ENCODE data around the gene ADAMTS7.

DNA sequence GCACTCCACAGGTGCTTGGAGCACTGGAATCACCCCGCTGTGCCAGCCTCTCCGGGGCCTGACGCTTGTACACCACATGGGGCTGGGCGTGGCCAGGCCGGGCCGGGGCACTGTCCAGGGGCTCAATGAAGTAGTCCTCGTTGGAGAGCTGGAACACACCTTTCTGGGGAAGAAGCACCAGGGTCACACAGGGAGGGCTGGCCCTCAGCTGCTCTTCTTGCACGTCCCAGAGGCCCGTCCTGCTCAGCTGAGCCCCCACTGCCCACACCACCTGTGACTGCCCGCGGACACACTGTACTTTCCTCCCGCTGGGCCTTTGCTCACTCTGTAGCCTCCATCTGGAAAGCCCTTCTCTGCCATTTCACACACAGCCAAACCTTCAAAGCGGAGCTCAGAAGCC is 13.3 kb downstream of the ADAMTS7 start:
- TF ChIP-seq ZNF843 (tag by site-specific recombination; IDR thresholded peaks at IDR 0.05) (no peak), ZNF221 (tag by site-specific recombination; IDR thresholded peaks at IDR 0.05; ENCODE audit: borderline replicate concordance) (no peak), ZIC2 (tag by site-specific recombination; IDR thresholded peaks at IDR 0.05) (no peak), ZNF776 (tag by site-specific recombination; IDR thresholded peaks at IDR 0.05; ENCODE audit: borderline replicate concordance) (no peak), PRDM1 (tag by site-specific recombination; IDR thresholded peaks at IDR 0.05) (no peak), ZNF514 (tag by site-specific recombination; IDR thresholded peaks at IDR 0.05) (no peak), ZNF311 (tag by site-specific recombination; IDR thresholded peaks at IDR 0.05; ENCODE audit: borderline replicate concordance) (no peak), ZNF558 (tag by site-specific recombination; IDR thresholded peaks at IDR 0.05) (no peak)
- TF ChIP-seq, protein P1, sequence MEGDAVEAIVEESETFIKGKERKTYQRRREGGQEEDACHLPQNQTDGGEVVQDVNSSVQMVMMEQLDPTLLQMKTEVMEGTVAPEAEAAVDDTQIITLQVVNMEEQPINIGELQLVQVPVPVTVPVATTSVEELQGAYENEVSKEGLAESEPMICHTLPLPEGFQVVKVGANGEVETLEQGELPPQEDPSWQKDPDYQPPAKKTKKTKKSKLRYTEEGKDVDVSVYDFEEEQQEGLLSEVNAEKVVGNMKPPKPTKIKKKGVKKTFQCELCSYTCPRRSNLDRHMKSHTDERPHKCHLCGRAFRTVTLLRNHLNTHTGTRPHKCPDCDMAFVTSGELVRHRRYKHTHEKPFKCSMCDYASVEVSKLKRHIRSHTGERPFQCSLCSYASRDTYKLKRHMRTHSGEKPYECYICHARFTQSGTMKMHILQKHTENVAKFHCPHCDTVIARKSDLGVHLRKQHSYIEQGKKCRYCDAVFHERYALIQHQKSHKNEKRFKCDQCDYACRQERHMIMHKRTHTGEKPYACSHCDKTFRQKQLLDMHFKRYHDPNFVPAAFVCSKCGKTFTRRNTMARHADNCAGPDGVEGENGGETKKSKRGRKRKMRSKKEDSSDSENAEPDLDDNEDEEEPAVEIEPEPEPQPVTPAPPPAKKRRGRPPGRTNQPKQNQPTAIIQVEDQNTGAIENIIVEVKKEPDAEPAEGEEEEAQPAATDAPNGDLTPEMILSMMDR (tag by site-specific recombination; IDR thresholded peaks at IDR 0.05): no peak
- TF ChIP-seq, protein P2, sequence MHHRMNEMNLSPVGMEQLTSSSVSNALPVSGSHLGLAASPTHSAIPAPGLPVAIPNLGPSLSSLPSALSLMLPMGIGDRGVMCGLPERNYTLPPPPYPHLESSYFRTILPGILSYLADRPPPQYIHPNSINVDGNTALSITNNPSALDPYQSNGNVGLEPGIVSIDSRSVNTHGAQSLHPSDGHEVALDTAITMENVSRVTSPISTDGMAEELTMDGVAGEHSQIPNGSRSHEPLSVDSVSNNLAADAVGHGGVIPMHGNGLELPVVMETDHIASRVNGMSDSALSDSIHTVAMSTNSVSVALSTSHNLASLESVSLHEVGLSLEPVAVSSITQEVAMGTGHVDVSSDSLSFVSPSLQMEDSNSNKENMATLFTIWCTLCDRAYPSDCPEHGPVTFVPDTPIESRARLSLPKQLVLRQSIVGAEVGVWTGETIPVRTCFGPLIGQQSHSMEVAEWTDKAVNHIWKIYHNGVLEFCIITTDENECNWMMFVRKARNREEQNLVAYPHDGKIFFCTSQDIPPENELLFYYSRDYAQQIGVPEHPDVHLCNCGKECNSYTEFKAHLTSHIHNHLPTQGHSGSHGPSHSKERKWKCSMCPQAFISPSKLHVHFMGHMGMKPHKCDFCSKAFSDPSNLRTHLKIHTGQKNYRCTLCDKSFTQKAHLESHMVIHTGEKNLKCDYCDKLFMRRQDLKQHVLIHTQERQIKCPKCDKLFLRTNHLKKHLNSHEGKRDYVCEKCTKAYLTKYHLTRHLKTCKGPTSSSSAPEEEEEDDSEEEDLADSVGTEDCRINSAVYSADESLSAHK (tag by site-specific recombination; IDR thresholded peaks at IDR 0.05): no peak
